ENCODE data around the gene FTHL17. TPM values are rescaled to one million over a fixed set of nuclear protein-coding genes. Genes with fewer than 3 reads are reported as not detected.

FTHL17 gene
- total RNA-seq, result not detected

DNA sequence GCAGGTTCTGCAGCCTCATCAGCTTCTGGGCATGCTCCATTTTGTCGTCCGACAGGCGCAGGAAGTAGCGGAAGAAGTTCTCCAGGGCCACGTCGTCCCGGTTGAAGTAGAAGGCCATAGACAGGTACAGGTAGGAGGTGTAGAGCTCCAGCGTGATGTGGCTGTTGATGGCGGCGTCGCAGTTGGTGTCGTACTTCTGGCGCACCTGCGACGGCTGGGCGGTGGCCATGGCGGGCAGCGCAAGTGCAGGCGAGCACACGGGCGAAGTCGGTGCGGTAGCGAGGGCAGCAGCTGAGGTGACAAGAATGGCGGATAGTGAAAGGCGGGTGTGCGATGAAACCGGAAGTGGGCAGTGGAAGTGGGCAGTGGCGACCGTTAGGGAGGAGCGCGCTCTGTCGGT is at the start of gene FTHL17:
FTHL17 (minus strand) TSS at position 317 of the 400 bp plus-strand sequence; CDS start at position 229, 88 bp downstream.
- no peaks in the 10 kb centered on the region for H3K4me1 ChIP-seq
- H3K27me3 ChIP-seq, result no peaks in the 10 kb centered on the region
- H3K36me3 ChIP-seq, result no peaks in the 10 kb centered on the region
- H3K27ac ChIP-seq (replicated peaks in 1 of 4), result no peak within 1 kb of the TSS
- TF ChIP-seq POLR2AphosphoS5 (IDR thresholded peaks at IDR 0.05), result no peak
- TF ChIP-seq CTCF (IDR thresholded peaks at IDR 0.05), result no peak
- TF ChIP-seq EP300 (IDR thresholded peaks at IDR 0.05), result no peak
- no peak for TF ChIP-seq POLR2A (IDR thresholded peaks at IDR 0.05; ENCODE audit: low read depth)
- H3K4me3 ChIP-seq, result no peak within 1 kb of the TSS
- WGBS, result 89% methylated on average over 33 of the region's 33 CpGs
- no peak for DNase-seq (ENCODE audit: extremely low spot score)
- peaks cover 0 to 3% (median 0%) of the 10 kb centered on the region in 4 donors for H3K9me3 ChIP-seq
- intact Hi-C loops (cut with DNase I), result no loop called here

DNA sequence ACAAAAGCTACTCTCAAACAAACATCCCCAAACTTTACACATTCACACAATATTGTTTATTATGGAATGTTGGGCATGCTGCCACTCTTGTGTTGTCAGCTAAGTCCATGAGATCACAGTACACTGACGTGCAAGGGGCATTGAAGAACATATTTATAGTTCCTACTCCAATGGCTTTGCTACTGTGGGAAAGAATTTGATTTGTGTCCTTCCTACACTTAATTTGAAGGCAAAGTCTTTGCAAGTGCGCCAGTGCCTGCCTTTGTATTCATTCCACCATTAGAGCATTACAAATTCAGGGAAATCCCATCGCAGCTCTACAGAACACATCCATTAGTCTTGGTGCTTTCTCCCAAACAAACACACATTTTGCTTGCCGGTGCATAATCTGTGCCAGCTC is 45.4 kb upstream of the FTHL17 start:
- 63% methylated on average over 4 of the region's 4 CpGs for WGBS
- Histone ChIP-seq H3K27me3 (no peaks in the 10 kb centered on the region), H3K4me3 (no peak overlapping the region), H3K9me3 (no peaks in the 10 kb centered on the region), H3K27ac (replicated peaks in 1 of 4) (no peak overlapping the region), H3K4me1 (peaks cover 0 to 5% (median 4%) of the 10 kb centered on the region in 4 donors), H3K36me3 (peaks cover 0 to 6% (median 0%) of the 10 kb centered on the region in 4 donors)
- TF ChIP-seq POLR2AphosphoS5 (IDR thresholded peaks at IDR 0.05), result no peak
- no peak for TF ChIP-seq EP300 (IDR thresholded peaks at IDR 0.05)
- no peak for TF ChIP-seq CTCF (IDR thresholded peaks at IDR 0.05)
- TF ChIP-seq POLR2A (IDR thresholded peaks at IDR 0.05; ENCODE audit: low read depth), result no peak
- intact Hi-C loops (cut with DNase I), result no loop called here
- no peak for DNase-seq (ENCODE audit: extremely low spot score)

GRCh38 chrX:31115398-31115797 is 43.6 kb upstream of the FTHL17 start:
- no peak for DNase-seq (ENCODE audit: extremely low spot score)
- 53% methylated on average over 4 of the region's 4 CpGs for WGBS

DNA sequence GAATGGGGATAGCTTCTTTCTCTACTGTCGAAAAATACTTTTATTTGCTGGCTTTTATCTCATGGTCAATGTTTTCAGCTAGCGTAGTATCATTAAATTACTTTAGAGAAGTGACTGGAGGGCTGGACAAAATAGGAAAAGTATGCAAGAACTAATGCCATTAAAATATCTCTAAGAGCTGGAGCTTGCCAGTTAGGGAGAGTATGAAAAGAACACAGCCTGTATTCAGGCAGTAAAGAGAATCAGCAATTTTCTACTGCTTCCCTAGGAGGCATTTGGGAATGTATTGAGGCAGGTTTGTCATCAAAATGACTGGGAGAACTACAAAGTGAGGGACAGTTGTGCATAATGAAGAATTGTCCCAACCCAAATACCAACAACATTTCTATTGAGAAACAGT is 43.0 kb upstream of the FTHL17 start:
- WGBS, result 46% methylated on average over 2 of the region's 2 CpGs
- Histone ChIP-seq H3K4me3 (no peak overlapping the region), H3K27ac (replicated peaks in 1 of 4) (no peak overlapping the region)

More at GRCh38 chrX:31115398-31115797, 43.6 kb upstream of the FTHL17 start:
- H3K9me3 ChIP-seq, result no peaks in the 10 kb centered on the region
- no peak overlapping the region for H3K4me3 ChIP-seq
- TF ChIP-seq CTCF (IDR thresholded peaks at IDR 0.05) (no peak), POLR2A (IDR thresholded peaks at IDR 0.05; ENCODE audit: low read depth) (no peak), EP300 (IDR thresholded peaks at IDR 0.05) (no peak), POLR2AphosphoS5 (IDR thresholded peaks at IDR 0.05) (no peak)
- intact Hi-C loops (cut with DNase I), result no loop called here
- H3K36me3 ChIP-seq, result no peaks in the 10 kb centered on the region
- H3K27me3 ChIP-seq, result no peaks in the 10 kb centered on the region
- H3K27ac ChIP-seq (replicated peaks in 1 of 4), result no peak overlapping the region
- peaks cover 0 to 5% (median 4%) of the 10 kb centered on the region in 4 donors for H3K4me1 ChIP-seq

More for the DNA sequence above, 43.0 kb upstream of the FTHL17 start:
- DNase-seq (ENCODE audit: extremely low spot score), result no peak
- H3K27me3 ChIP-seq, result no peaks in the 10 kb centered on the region
- no peaks in the 10 kb centered on the region for H3K36me3 ChIP-seq
- peaks cover 0 to 2% (median 0%) of the 10 kb centered on the region in 4 donors for H3K9me3 ChIP-seq
- TF ChIP-seq POLR2A (IDR thresholded peaks at IDR 0.05; ENCODE audit: low read depth) (no peak), EP300 (IDR thresholded peaks at IDR 0.05) (no peak), POLR2AphosphoS5 (IDR thresholded peaks at IDR 0.05) (no peak), CTCF (IDR thresholded peaks at IDR 0.05) (no peak)
- peaks cover 0 to 5% (median 4%) of the 10 kb centered on the region in 4 donors for H3K4me1 ChIP-seq
- intact Hi-C loops (cut with DNase I), result no loop called here

All from esophagus muscularis mucosa (tissue), 4 donors.